Stimulated activated CD8-positive, alpha-beta memory T cell treated with anti-CD3 and anti-CD28 coated beads, Interleukin-4, amount 100 ng/mL, for 48 hours (primary cell): ENCODE data around the gene OBSCN.

Source experiments
- DNase-seq: peaks from one replicate; pipeline ENCODE4 v3.0.0-alpha.2; 2020

Gene OBSCN

DNA sequence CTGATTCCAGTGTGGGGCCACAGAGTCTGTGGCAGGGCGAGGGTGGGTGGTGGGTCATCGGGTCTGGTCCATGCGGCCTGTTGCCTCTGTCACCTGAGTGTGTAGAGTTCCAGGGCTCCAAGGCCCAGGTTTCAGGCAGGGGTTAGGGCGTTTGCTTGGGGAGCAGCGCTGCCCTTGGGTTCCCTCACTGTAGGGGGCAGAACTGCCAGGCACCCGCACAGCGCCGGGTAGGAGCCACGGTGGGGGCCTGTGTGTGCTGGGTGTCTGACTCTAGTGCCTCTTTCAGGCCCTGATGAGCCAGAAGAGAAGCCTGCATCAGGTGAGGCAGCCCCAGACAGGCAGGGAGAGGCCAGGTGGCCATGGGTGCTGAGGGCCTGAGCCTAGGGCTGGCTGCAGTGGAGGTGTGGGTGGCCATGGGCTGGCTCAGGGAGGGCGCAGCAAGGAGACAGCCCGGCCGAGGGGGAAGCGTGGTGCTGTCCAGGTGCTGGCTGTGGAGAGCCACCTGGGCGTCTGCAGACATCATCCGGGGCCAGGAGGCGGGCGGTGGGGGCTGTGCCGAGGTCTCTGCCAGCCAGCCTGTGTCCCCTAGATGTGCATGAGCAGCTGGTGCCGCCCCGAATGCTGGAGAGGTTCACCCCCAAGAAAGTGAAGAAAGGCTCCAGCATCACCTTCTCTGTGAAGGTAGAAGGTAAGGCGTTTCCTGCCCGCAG is 126.5 kb downstream of the OBSCN start:
- no peak for DNase-seq

DNA sequence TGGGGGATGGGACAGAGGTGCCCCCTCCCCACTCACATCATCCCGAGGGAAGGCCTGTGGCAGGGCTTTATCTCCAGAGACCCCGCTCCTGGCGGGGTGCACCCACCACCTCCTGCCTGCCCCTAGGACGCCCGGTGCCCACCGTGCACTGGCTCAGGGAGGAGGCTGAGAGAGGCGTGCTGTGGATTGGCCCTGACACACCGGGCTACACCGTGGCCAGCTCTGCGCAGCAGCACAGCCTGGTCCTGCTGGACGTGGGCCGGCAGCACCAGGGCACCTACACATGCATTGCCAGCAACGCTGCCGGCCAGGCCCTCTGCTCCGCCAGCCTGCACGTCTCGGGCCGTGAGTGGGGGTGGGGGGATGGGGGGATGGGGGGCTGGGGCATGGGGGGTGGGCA is 127.1 kb downstream of the OBSCN start:
- no peak for DNase-seq

DNA sequence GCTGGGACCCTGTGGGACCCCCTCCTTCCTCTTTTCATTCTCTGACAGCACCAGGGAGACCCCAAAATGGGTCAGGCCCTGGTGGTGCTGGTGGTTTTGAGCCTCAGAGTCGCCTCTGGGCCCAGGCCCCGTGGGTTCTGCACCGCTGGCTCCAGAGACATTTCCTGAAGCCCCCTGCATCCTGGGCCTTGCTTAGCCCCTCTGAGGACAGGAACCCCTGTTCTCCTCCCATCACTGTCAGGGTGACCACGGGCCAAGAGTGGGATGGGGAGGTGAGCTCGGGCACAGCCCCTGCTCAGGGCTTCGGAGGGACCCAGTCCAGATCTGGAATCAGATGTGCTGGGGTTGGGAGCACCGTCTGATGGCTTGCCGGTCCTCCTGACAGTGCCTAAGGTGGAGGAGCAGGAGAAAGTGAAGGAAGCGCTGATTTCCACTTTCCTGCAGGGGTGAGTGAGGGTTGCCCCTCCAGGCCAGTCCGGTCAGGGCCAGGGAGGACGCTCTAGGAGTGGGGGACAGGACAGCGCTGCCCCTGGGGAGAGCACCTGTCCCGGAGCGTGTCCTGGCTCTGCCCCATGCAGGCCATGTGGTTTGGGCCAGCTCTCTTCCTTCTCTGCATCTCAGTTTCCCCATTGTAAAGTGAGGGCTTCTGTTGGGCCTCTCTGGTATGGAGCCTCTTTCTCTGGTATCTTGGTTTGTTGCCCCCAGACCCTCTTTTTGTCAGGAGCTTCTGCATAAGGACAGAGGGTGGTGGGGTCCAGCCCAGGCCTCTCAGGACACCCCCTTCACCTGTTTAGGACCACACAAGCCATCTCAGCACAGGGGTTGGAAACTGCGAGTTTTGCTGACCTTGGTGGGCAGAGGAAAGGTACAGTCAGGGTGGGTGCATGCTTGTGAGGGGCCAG is 127.8 kb downstream of the OBSCN start:
- DNase-seq = no peak

GRCh38 chr1:228336308-228337030 is 128.6 kb downstream of the OBSCN start:
- no peak for DNase-seq

DNA sequence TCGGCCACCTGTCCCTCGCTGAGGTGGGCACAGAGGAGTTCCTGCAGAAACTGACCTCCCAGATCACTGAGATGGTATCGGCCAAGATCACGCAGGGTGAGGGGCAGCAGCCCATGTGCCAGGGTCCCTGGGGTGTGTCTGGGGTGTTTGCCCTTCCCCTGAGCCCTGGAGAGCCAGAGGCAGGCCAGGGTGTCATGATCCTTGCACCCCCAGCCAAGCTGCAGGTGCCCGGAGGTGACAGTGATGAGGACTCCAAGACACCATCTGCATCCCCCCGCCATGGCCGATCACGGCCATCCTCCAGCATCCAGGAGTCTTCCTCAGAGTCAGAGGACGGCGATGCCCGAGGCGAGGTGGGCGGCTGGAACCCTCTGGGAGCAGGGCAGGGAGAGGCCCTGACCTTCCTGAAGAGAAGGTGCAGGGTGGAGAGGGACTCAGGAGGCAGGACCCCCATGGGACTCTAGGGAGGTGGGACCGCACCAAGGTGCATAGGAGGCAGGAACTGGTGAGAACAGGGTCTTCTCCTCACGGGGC is 129.3 kb downstream of the OBSCN start:
- DNase-seq = no peak

- no peak for DNase-seq
Measured at GRCh38 chr1:228337711-228338520, 130.1 kb downstream of the OBSCN start.

DNA sequence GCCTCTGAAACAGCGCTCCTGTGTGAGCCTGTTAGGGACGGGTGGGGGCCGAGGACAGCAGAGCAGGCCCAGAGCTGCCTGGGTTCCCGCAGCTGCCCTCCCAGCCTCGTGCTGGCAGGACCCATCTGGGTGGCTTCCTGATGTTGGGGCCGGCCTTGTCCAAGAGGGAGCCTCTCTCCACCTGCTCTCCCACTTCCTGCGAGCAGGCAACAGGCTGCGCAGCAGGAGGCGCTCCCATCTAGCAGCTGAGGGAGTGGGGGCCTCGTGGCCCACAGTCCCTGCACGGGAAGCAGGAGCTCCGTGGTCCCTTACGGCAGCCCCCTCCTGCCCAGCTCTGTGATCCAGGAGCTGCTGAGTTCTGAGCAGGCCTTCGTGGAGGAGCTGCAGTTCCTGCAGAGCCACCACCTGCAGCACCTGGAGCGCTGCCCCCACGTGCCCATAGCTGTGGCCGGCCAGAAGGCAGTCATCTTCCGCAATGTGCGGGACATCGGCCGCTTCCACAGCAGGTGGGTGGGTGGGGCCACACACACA is 130.7 kb downstream of the OBSCN start:
- no peak for DNase-seq

DNA sequence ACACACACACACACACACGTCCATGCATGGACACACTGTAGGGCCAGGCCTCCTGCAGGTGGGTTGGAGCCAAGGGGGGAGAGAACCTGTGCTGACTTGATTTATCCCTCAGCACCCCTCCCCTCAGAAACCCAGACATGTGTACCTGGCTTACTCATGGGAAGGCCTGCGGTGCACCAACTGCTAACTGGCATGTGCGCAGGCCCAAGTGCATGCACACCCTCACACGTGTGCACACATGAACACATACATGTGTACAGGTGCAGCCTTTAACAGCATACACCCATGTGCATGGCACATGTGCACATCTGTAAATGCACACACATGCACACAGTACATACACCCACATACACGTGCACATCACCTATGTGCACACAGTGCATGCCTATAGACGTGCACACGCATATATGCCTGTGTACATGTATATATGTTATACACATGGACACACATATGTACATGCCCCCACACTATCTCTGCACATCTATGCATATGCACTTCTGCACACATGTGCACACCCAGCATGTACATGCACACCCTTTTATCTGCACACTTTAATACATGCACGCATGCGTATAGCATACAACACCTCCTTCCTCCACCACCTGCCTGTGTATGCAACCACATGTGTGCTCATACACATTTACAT is 131.3 kb downstream of the OBSCN start:
- DNase-seq = no peak

GRCh38 chr1:228339766-228340685 is 132.2 kb downstream of the OBSCN start:
- no peak for DNase-seq

DNA sequence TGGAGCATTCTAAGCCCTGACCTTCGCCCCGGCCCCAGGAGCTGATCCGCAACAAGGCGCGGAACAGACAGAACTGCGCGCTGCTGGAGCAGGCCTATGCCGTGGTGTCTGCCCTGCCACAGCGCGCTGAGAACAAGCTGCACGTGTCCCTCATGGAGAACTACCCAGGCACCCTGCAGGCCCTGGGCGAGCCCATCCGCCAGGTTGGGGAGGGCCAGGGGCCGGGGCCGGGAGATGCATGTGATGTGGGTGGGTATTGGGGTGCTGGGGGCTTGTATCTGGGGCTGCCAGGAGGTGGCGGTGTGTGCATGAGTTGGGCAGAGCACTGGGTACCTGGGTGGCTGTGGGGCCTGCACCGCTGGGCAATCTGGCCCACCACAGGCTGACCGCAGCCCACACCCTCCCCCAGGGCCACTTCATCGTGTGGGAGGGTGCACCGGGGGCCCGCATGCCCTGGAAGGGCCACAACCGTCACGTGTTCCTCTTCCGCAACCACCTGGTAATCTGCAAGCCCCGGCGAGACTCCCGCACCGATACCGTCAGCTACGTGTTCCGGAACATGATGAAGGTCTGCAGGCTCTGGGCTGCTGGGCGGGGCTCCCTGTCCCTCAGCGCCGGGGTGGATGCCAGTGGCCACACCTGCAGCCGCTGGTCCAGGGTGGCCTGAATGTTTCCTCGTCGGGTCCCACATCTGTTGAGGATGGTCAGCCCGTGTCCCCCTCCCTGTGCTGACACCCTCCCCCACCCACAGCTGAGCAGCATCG is 133.0 kb downstream of the OBSCN start:
- DNase-seq = no peak

GRCh38 chr1:228341450-228341813 is 133.6 kb downstream of the OBSCN start:
- DNase-seq = no peak

DNA sequence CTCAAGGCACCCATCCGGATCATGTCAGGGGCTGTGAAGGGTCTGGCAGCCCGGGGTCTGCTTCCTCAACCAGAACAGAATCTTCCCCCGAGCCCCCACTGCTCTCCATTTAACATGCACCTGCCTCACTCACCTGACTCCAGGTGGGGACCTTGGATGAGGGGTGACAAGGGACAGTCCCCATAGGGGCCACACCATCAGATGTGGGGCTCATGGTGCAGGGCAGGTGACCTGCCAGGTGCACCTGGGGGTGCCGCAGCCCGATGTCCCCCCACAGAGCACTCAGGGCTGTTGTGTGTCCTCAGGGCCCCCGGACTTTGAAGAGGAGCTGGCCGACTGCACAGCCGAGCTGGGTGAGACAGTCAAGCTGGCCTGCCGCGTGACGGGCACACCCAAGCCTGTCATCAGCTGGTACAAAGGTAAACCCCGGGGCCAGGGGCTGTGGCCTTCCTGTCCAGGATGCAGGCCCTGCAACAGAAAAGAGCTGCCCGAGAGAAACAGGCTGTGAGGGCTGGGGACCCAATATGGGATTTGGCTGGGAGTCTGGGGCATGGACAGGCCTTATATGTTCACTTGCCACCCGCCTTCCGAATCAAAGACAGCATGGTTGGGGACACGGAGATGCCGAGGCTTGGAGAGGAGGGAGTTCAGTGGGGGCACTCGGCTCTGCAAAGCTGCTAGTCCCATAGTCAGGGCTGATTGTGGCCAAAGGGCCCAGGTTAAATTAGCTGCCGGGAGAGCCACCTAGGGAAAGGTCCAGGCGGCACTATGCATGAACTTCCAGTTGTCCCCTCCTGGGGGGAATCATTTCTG is 134.2 kb downstream of the OBSCN start:
- DNase-seq = no peak

GRCh38 chr1:228342627-228343190 is 134.9 kb downstream of the OBSCN start:
- no peak for DNase-seq

GRCh38 chr1:228343191-228343661 is 135.4 kb downstream of the OBSCN start:
- no peak for DNase-seq

- no peak for DNase-seq
Measured at GRCh38 chr1:228344631-228345072, 136.8 kb downstream of the OBSCN start.

- no peak for DNase-seq
Measured at GRCh38 chr1:228345201-228345930, 137.5 kb downstream of the OBSCN start.

GRCh38 chr1:228346731-228347130 is 138.9 kb downstream of the OBSCN start:
- DNase-seq = no peak

DNA sequence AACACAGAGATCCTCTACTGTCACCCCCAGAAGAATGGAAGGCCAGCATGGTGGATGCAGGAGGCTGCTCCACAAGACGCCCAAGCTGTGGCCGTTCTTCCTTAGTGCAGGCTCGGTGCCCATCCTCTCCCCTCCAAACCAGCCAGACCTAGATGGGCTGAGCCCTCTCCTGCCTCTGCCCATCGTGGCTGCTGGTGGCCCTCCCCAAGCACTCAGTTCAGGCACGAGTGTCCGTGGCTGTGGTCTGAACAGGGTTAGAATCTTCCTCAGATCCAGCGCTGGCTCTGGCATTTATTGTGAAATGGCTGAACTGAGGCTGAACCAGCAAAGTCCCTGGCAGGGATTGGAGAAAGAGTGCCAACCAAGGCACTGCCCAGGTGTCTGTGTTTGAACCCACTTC is 139.3 kb downstream of the OBSCN start:
- DNase-seq = no peak
